ENCODE results near the gene SYT13.
A peak's percentile ranks its signal among the peaks of the same experiment; 100 is the strongest.

SYT13 gene

DNA sequence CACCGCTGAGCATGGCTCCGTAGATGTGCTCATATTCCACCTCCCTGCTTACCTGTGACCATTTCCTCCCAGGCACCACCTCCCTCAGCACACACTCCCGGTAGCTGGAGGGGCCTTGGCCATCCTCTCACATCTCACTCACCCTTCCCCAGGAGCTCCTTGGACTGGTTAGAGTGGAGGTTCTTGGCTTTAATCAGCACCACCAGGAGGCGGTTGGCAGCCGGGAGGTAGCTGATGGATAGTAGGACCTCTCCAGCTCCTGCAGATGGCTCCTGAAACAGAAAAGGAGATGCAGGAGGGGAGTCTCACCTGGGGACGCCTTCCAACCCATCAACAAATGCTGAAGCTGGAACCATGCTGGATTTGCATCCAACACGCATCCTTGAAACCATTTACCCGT lies 39.9 kb downstream of the SYT13 start:
- DNase-seq (ENCODE audit: low read depth) = no peak

DNA sequence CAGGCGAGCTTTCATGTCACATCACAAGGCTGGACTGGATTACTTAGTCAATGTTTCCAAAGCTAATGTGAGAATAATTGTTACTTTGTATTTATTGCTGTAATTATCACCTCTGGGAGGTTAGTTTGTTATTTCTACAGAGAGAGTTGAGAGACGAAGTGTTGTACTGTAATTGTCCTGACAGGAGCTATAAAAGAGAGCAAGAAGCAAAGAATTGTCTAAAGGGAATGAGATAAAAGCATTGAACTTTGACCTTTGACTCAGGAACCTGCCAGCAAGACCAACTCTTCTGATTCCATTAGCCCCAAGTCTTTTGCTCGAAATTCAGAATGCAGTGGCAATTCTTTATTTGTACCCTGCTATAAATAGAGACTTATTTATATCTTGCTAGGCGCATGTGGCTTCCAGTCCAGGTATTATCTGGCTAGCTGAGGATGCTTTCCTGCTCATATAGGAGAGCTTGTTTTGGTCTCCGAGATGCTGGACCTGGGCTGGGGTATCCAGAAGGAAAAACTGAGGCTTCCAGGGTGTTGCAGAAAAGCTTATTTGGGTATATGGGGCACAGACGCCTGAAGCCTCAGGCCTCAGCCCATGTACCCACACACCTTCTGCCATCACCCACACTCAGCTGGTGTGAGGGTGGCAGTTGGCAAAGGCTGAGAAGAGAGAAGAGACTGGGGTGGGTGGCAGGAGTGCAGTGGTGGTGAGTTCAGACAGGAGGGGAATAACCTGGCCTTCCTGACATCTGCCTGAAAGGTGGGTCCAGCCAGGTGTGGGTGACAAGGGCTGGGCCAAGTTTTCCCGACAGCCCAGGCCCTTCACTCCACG lies 40.7 kb downstream of the SYT13 start:
- no peak for DNase-seq (ENCODE audit: low read depth)

- DNase-seq (ENCODE audit: low read depth) = no peak
These were observed 42.2 kb downstream of the SYT13 start for GRCh38 chr11:45243967-45244366.

GRCh38 chr11:45239733-45240132 lies 46.4 kb downstream of the SYT13 start:
- DNase-seq (ENCODE audit: low read depth) = no peak

GRCh38 chr11:45238724-45239123 lies 47.4 kb downstream of the SYT13 start:
- no peak for DNase-seq (ENCODE audit: low read depth)

DNA sequence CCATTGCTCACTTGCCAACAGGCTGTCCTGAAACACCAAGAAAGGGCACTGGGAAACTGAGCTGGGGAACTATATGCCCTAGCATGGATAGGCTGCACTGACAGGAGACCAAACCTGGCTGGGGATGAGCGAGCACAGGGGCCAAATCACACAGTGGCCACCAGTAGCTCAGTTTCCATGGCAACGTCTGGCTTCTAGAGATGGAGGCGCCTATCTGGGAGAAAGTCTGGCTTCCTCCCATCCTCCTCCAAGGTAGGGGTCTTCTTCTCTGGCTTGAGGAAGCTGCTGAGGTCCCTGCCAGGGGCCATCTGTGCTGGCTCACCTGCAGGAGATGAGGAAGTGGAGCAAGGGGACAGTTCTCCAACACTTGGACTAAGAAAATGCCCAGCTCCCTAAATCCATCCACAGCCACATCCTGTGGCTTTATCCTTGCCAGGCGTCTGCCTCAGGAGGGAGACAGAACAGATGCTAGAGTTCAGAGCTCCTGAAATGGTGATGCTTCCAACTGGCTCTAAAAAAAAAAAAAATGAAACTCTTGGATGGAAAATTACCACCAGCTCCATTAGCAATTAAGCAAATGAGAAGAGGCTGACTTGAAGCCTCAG lies 48.3 kb downstream of the SYT13 start:
- no peak for DNase-seq (ENCODE audit: low read depth)

DNA sequence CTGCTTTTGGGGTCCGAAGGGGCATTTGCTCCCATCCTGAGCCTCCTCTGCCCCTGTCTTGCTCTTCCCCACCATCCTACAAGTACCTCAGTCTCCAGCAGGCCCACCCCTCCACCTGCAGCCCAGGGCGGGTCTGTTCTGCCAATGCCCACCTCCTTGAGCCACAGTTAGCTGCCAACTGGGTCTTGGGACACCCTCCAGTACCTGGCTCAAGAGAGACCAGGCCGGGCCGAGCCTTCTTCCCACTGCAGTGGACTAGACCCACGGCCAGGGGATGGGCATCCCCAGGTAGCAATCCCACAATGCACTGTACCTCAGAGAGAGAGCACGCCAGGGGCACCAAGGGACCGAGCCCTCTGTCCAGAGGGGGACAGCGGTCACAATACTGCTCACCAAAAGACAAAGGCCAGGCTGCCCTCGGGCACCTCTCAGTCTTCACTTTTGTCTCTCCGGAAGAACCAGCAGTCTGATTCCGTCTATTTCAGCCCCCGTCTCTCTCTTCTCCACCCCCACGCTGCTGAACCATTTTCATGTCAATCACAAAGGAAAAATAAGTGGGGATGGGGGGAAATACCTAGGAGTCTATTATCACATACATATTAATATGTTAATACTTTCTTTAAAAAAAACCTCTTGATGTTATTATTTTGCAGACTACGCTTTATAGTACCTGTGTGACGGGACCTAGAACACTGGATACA lies 51.7 kb downstream of the SYT13 start:
- no peak for DNase-seq (ENCODE audit: low read depth)

GRCh38 chr11:45233804-45234170 lies 52.4 kb downstream of the SYT13 start:
- no peak for DNase-seq (ENCODE audit: low read depth)

- DNase-seq (ENCODE audit: low read depth) = peak; percentile 56
These were observed 52.9 kb downstream of the SYT13 start for GRCh38 chr11:45233121-45233803.

- DNase-seq (ENCODE audit: low read depth) = no peak
These were observed 53.6 kb downstream of the SYT13 start for GRCh38 chr11:45232341-45233080.

GRCh38 chr11:45229401-45230020 lies 56.6 kb downstream of the SYT13 start:
- DNase-seq (ENCODE audit: low read depth) = no peak

GRCh38 chr11:45227836-45228235 lies 58.3 kb downstream of the SYT13 start:
- DNase-seq (ENCODE audit: low read depth) = no peak

DNA sequence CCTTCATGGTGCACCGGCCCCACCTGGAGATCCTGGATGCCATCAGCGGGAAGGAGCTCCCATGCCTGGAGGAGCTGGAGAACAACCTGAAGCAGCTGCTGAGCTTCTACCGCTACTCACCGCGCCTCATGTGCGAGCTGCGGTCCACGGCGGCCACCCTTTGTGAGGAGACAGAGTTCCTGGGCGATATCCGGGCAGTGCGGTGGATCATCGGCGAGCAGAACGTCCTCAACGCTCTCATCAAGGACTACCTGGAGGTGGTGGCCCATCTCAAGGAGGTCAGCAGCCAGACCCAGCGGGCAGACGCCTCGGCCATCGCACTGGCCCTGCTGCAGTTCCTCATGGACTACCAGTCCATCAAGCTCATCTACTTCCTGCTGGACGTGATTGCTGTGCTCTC lies 59.2 kb downstream of the SYT13 start:
- no peak for DNase-seq (ENCODE audit: low read depth)

GRCh38 chr11:45225961-45226871 lies 59.9 kb downstream of the SYT13 start:
- DNase-seq (ENCODE audit: low read depth) = no peak

DNA sequence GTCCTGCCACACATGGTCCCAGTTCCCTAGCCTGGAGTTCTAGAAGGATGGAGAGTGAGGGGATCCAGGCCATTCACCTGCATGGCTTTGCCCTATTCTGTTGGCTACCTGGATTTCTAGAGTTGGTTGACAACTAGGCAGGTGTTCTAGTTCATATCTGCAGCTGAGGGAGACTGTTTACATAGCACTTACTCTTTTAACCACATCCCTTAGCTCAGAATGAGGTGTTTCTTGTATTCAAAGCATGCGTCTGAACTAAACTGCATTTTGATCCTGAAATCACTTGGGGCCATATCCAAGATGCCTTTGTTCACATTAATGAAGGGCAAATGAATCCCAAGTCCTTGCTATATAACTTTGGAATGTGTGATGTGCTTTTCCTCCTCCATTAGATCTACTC lies 60.9 kb downstream of the SYT13 start:
- no peak for DNase-seq (ENCODE audit: low read depth)

- DNase-seq (ENCODE audit: low read depth) = no peak
These were observed 61.4 kb downstream of the SYT13 start for GRCh38 chr11:45224766-45225165.

GRCh38 chr11:45223496-45223895 lies 62.6 kb downstream of the SYT13 start:
- DNase-seq (ENCODE audit: low read depth) = no peak

GRCh38 chr11:45219411-45219810 lies 66.7 kb downstream of the SYT13 start:
- no peak for DNase-seq (ENCODE audit: low read depth)

- DNase-seq (ENCODE audit: low read depth) = no peak
These were observed 67.4 kb downstream of the SYT13 start for GRCh38 chr11:45218705-45219104.

- no peak for DNase-seq (ENCODE audit: low read depth)
These were observed 68.2 kb downstream of the SYT13 start for GRCh38 chr11:45217991-45218390.

All from activated T-cell treated with anti-CD3 and anti-CD28 coated beads for 48 hours (primary cell).